ENCODE results near the gene WIPI1. TPM values are rescaled to one million over a fixed set of nuclear protein-coding genes. Genes with fewer than 3 reads are reported as not detected.

The WIPI1 gene
- total RNA-seq, 1 donor = 190 TPM

- Histone ChIP-seq H2AFZ (ENCODE audit: low read length) (no peak overlapping the region), H3K79me2 (ENCODE audit: insufficient read depth, low read length) (no peaks in the 10 kb centered on the region), H3K27me3 (ENCODE audit: insufficient read depth, low read length) (no peaks in the 10 kb centered on the region), H3K4me2 (ENCODE audit: insufficient read depth, low read length) (no peak overlapping the region), H3K4me3 (ENCODE audit: insufficient read depth, low read length) (no peak overlapping the region), H3K36me3 (ENCODE audit: insufficient read depth, low read length) (peaks cover 75% of the 10 kb centered on the region), H3K27ac (ENCODE audit: low read depth, low read length) (peak overlapping the region; percentile 7), H3K4me1 (ENCODE audit: insufficient read depth, low read length) (peaks cover 16% of the 10 kb centered on the region), H3K9me3 (ENCODE audit: low read depth, low read length) (no peaks in the 10 kb centered on the region), H4K20me1 (ENCODE audit: insufficient read depth, low read length) (no peaks in the 10 kb centered on the region)
- no peak for DNase-seq (ENCODE audit: insufficient read length, low spot score, missing footprints)
- TF ChIP-seq CTCF (IDR thresholded peaks at IDR 0.05; ENCODE audit: extremely low read depth, low read depth, low read length) = no peak
These were observed 19.1 kb downstream of the WIPI1 start for GRCh38 chr17:68437979-68438822.

GRCh38 chr17:68435876-68436842, 21.1 kb downstream of the WIPI1 start:
- Histone ChIP-seq H3K9me3 (ENCODE audit: low read depth, low read length) (no peaks in the 10 kb centered on the region), H3K27me3 (ENCODE audit: insufficient read depth, low read length) (no peaks in the 10 kb centered on the region), H3K4me3 (ENCODE audit: insufficient read depth, low read length) (no peak overlapping the region), H3K79me2 (ENCODE audit: insufficient read depth, low read length) (no peaks in the 10 kb centered on the region), H3K4me2 (ENCODE audit: insufficient read depth, low read length) (peak overlapping the region; percentile 29), H3K27ac (ENCODE audit: low read depth, low read length) (peak overlapping the region; percentile 89), H3K36me3 (ENCODE audit: insufficient read depth, low read length) (peaks cover 78% of the 10 kb centered on the region), H4K20me1 (ENCODE audit: insufficient read depth, low read length) (no peaks in the 10 kb centered on the region), H3K4me1 (ENCODE audit: insufficient read depth, low read length) (peaks cover 16% of the 10 kb centered on the region), H2AFZ (ENCODE audit: low read length) (no peak overlapping the region)
- peak; percentile 91 for TF ChIP-seq CTCF (IDR thresholded peaks at IDR 0.05; ENCODE audit: extremely low read depth, low read depth, low read length)
- DNase-seq (ENCODE audit: insufficient read length, low spot score, missing footprints) = peak; percentile 90

- Histone ChIP-seq H3K4me1 (ENCODE audit: insufficient read depth, low read length) (peaks cover 16% of the 10 kb centered on the region), H4K20me1 (ENCODE audit: insufficient read depth, low read length) (no peaks in the 10 kb centered on the region), H3K36me3 (ENCODE audit: insufficient read depth, low read length) (peaks cover 78% of the 10 kb centered on the region), H3K27me3 (ENCODE audit: insufficient read depth, low read length) (no peaks in the 10 kb centered on the region), H2AFZ (ENCODE audit: low read length) (no peak overlapping the region), H3K27ac (ENCODE audit: low read depth, low read length) (no peak overlapping the region), H3K79me2 (ENCODE audit: insufficient read depth, low read length) (no peaks in the 10 kb centered on the region), H3K4me2 (ENCODE audit: insufficient read depth, low read length) (no peak overlapping the region), H3K9me3 (ENCODE audit: low read depth, low read length) (no peaks in the 10 kb centered on the region), H3K4me3 (ENCODE audit: insufficient read depth, low read length) (no peak overlapping the region)
- DNase-seq (ENCODE audit: insufficient read length, low spot score, missing footprints) = no peak
- no peak for TF ChIP-seq CTCF (IDR thresholded peaks at IDR 0.05; ENCODE audit: extremely low read depth, low read depth, low read length)
These were observed 21.9 kb downstream of the WIPI1 start for GRCh38 chr17:68435361-68435760.
